ENCODE measurements around the gene CDS2. TPM values are rescaled to one million over a fixed set of nuclear protein-coding genes. Genes with fewer than 3 reads are reported as not detected.

Gene CDS2
- total RNA-seq (2022) (21.5 and 25.7 TPM in 2 replicates), Bru-seq, nascent RNA (percentile 63 among the genes with signal in this experiment), BruChase-seq, experiment 1, labeled RNA remaining after a 6-hour chase (percentile 77 among the genes with signal in this experiment), BruChase-seq, experiment 2, labeled RNA remaining after a 2-hour chase (percentile 71 among the genes with signal in this experiment)
- long read RNA-seq, full-length matches to known transcripts = 31 of 43 reads
- long read RNA-seq, partial matches to known transcripts = 1 of 43 reads
- long read RNA-seq, other reads (novel, unspliced or antisense) = 11 of 43 reads

GRCh38 chr20:5126512-5127203 lies at the start of gene CDS2:
CDS2 (plus strand) TSS chr20:5127008; CDS start chr20:5127093, 85 bp downstream.
- CTCF ChIA-PET = interaction anchor here (0.6 to 1.9 kb wide), 9 partner anchors 9 to 854 kb away, joined by 3 to 47 read pairs (median 4); no protein-coding TSS in a partner anchor
- BruUV-seq (replicated peaks) = no TSS peak
- intact Hi-C loops (cut with micrococcal nuclease; ENCODE audit: unreplicated experiment) = loop anchor here (2.0 kb wide), 1 partner anchor 66 kb away; no protein-coding TSS in a partner anchor
- Mint-ChIP-seq H3K27ac (ENCODE audit: unreplicated experiment) (peak within 1 kb of the TSS; percentile 59), H3K9me3 (ENCODE audit: low read depth, unreplicated experiment) (no peaks in the 10 kb centered on the region), H3K4me1 (ENCODE audit: low read depth, unreplicated experiment) (peaks cover 11% of the 10 kb centered on the region), H3K36me3 (ENCODE audit: insufficient read depth, unreplicated experiment) (peaks cover 22% of the 10 kb centered on the region), H3K4me3 (ENCODE audit: low read depth, unreplicated experiment) (peak within 1 kb of the TSS; percentile 85), H3K27me3 (ENCODE audit: unreplicated experiment) (no peaks in the 10 kb centered on the region)
- DNase-seq = peak; percentile 96
- peak; percentile 29 for TF ChIP-seq CTCF (IDR thresholded peaks at IDR 0.05; ENCODE audit: unreplicated experiment)

GRCh38 chr20:5077761-5078387 lies 48.9 kb upstream of the CDS2 start:
- Mint-ChIP-seq H3K4me1 (ENCODE audit: low read depth, unreplicated experiment) (peaks cover 16% of the 10 kb centered on the region), H3K27me3 (ENCODE audit: unreplicated experiment) (no peaks in the 10 kb centered on the region), H3K4me3 (ENCODE audit: low read depth, unreplicated experiment) (peak overlapping the region; percentile 53), H3K36me3 (ENCODE audit: insufficient read depth, unreplicated experiment) (peaks cover 10% of the 10 kb centered on the region), H3K9me3 (ENCODE audit: low read depth, unreplicated experiment) (no peaks in the 10 kb centered on the region), H3K27ac (ENCODE audit: unreplicated experiment) (no peak overlapping the region)
- no peak for TF ChIP-seq CTCF (IDR thresholded peaks at IDR 0.05; ENCODE audit: unreplicated experiment)
- no TSS peak for BruUV-seq (replicated peaks)
- CTCF ChIA-PET = no interaction called here
- no peak for DNase-seq
- intact Hi-C loops (cut with micrococcal nuclease; ENCODE audit: unreplicated experiment) = no loop called here

GRCh38 chr20:5078399-5078958 lies 48.3 kb upstream of the CDS2 start:
- Mint-ChIP-seq H3K9me3 (ENCODE audit: low read depth, unreplicated experiment) (no peaks in the 10 kb centered on the region), H3K4me3 (ENCODE audit: low read depth, unreplicated experiment) (peak overlapping the region; percentile 53), H3K27ac (ENCODE audit: unreplicated experiment) (no peak overlapping the region), H3K36me3 (ENCODE audit: insufficient read depth, unreplicated experiment) (peaks cover 6% of the 10 kb centered on the region), H3K27me3 (ENCODE audit: unreplicated experiment) (no peaks in the 10 kb centered on the region), H3K4me1 (ENCODE audit: low read depth, unreplicated experiment) (peaks cover 10% of the 10 kb centered on the region)
- TF ChIP-seq CTCF (IDR thresholded peaks at IDR 0.05; ENCODE audit: unreplicated experiment) = no peak
- peak; percentile 30 for DNase-seq
- intact Hi-C loops (cut with micrococcal nuclease; ENCODE audit: unreplicated experiment) = no loop called here
- CTCF ChIA-PET = no interaction called here
- no TSS peak for BruUV-seq (replicated peaks)

GRCh38 chr20:5080384-5080877 lies 46.4 kb upstream of the CDS2 start:
- Mint-ChIP-seq H3K27ac (ENCODE audit: unreplicated experiment) (no peak overlapping the region), H3K4me3 (ENCODE audit: low read depth, unreplicated experiment) (no peak overlapping the region), H3K36me3 (ENCODE audit: insufficient read depth, unreplicated experiment) (no peaks in the 10 kb centered on the region), H3K9me3 (ENCODE audit: low read depth, unreplicated experiment) (no peaks in the 10 kb centered on the region), H3K27me3 (ENCODE audit: unreplicated experiment) (no peaks in the 10 kb centered on the region), H3K4me1 (ENCODE audit: low read depth, unreplicated experiment) (no peaks in the 10 kb centered on the region)
- intact Hi-C loops (cut with micrococcal nuclease; ENCODE audit: unreplicated experiment) = no loop called here
- no peak for DNase-seq
- TF ChIP-seq CTCF (IDR thresholded peaks at IDR 0.05; ENCODE audit: unreplicated experiment) = no peak
- CTCF ChIA-PET = interaction anchor here (0.7 kb wide), 2 partner anchors 13 to 28 kb away, joined by 4 read pairs; no protein-coding TSS in a partner anchor
- BruUV-seq (replicated peaks) = no TSS peak
